Activated CD4-positive, alpha-beta T cell treated with anti-CD3 and anti-CD28 coated beads for 1 hour (primary cell): ENCODE results near the gene CSTF2.

Source experiments
- DNase-seq: peaks from one replicate; pipeline ENCODE4 v3.0.0-alpha.2; 2020

Gene CSTF2

DNA sequence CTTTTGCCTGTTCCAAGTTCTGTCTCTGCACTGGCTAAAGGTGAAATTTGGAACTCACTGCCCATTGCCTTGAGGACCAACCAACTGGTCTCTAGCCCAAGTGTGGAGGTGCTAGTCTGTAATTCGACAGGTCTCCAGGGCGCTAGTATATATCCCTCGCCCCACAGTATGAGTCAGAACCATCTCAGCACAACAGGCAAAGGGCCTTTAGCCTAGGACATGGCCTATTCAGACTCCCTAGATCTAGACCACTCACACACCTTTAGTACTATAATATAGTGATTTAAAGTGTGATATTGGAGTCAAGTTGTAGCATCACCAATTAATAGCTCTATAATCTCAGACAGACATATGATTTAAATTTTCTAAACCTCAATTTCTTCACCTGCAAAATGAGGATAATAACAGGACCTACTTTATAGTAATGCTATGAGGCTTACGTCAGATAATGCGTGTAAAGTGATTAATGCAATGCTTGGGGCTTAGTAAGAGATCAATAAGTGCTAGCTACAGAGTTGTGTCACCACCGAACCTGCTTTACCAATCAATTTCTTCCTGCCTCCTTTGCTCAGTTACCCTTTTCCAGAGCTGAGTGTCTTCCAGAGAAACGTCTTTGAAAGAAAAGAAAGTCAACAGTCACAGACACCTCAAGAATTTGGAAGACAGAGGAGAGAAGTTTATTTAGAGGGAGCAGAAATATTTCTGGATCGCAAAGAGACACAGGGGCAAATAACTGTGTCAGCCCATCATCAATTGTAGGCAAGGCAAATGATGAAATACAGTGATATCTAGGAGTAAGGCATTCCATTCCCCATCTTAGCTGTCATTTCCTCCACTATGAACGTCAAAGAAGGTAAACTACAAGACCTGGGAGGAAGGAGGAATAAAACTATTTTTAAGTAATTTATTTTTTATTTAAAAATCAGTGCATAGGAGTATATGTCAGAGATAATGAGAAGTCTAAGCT is 51.7 kb downstream of the CSTF2 start:
- DNase-seq, result no peak

DNA sequence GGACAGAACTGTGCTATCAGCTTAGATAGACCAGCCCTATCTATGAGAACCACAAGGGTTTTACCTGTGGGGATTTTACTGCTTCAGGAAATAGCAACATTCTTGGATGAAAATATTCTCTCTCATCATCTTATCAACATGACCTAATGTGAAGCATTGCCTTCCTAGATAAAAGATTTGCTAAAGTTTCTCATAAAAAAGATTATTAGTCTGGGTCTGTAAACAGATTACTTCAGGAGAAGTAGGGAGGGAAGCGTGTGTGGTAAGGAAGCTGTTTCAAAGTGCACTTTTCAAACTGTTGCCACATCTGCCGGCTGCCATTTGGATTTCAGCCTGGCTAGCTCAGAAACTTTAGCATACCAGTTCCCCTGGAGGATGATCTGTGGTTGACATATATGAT is 54.1 kb downstream of the CSTF2 start, which contains the start of gene NOX1:
Gene NOX1 (minus strand): TSS at position 35 of the 400 bp plus-strand sequence. CDS start 220 bp downstream, outside the sequence.
- DNase-seq, result no peak

DNA sequence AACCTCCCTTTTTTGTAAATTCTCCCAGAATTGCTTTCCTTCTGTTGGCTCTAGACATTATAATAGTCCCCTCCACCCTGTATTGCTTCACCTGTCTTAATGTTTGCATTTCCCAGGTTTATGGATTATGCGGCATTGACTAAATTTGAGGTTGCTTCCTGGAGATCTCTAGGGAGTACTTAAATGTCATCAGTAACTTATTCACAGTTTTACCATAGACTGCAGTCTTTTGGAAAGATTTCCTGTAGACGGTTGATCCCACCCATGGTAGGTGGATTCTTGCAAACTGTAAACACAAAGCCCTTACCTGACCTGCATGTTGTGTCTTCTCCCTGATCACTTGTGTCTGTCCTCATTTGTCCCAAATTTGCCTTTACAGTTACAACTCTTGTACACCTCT is 60.2 kb downstream of the CSTF2 start:
- no peak for DNase-seq

DNA sequence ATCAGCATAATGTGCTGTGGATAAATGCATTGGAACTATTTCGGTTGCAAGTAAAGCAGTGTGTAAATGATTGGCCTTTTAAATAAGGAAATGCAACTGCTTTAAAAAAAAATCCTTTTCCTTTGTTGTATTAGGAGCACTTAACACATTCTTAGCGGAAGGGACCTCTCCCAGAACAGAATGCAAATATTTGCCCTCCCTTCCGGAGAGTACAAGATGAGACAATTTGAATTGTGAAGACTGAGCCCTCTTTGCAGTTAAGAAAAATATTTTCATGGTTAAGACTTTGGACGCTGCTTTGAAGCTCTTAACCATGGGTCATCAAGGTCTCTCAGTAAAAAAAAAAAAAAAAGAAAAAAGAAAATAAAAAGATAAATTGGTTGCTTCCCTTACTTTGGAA is 63.5 kb downstream of the CSTF2 start:
- no peak for DNase-seq
